Measurements from ENCODE around the gene ESPL1. TPM values are rescaled to one million over a fixed set of nuclear protein-coding genes. Genes with fewer than 3 reads are reported as not detected.

The ESPL1 gene
- total and polyA plus RNA-seq, 2 of the 13 experiments (the other 11 are each of a cell fraction or from before 2014, with no cell fraction given), result 5.8 to 11.5 TPM

GRCh38 chr12:53220694-53221202 lies 47.4 kb upstream of the ESPL1 start (continued):
- no peak for TF ChIP-seq ZBTB2 (CRISPR knock-in tag; IDR thresholded peaks at IDR 0.05; ENCODE audit: low read depth)
- no peak for TF ChIP-seq ZSCAN31 (CRISPR knock-in tag; IDR thresholded peaks at IDR 0.05; ENCODE audit: low read depth)
- no peak for TF ChIP-seq RFXAP (CRISPR knock-in tag; IDR thresholded peaks at IDR 0.05; ENCODE audit: borderline replicate concordance)
- no peak for TF ChIP-seq SRSF9 (IDR thresholded peaks at IDR 0.05; ENCODE audit: borderline replicate concordance, insufficient read depth, low read depth, low read length, poor library complexity, severe bottlenecking)
- no peak for TF ChIP-seq RBAK (CRISPR knock-in tag; IDR thresholded peaks at IDR 0.05)
- TF ChIP-seq ZIK1 (CRISPR knock-in tag; IDR thresholded peaks at IDR 0.05; ENCODE audit: borderline replicate concordance, low read depth), result no peak
- TF ChIP-seq ZNF337 (CRISPR knock-in tag; IDR thresholded peaks at IDR 0.05; ENCODE audit: borderline replicate concordance, low read depth), result no peak
- TF ChIP-seq TCF12 (IDR thresholded peaks at IDR 0.05), result no peak
- TF ChIP-seq TCF12 (CRISPR knock-in tag; IDR thresholded peaks at IDR 0.05), result no peak
- TF ChIP-seq FOXK1 (CRISPR knock-in tag; IDR thresholded peaks at IDR 0.05; ENCODE audit: borderline replicate concordance, low read depth), result no peak
- 0 out of 2 replicates have a peak, but pooled peaks have one; percentile 2 for TF ChIP-seq MXD1 (CRISPR knock-in tag; IDR thresholded peaks at IDR 0.05)
- TF ChIP-seq SUZ12 (IDR thresholded peaks at IDR 0.05; ENCODE audit: low read depth, low read length), result no peak
- TF ChIP-seq TMF1 (CRISPR knock-in tag; IDR thresholded peaks at IDR 0.05; ENCODE audit: low read depth), result no peak
- TF ChIP-seq ZNF430 (CRISPR knock-in tag; IDR thresholded peaks at IDR 0.05), result peak; percentile 57; the same call in 1 of the 2 replicates
- no peak for TF ChIP-seq SIN3B (IDR thresholded peaks at IDR 0.05; ENCODE audit: low read length)
- TF ChIP-seq PRDM10 (CRISPR knock-in tag; IDR thresholded peaks at IDR 0.05; ENCODE audit: low read depth), result peak; percentile 88
- no peak for TF ChIP-seq ZNF17 (CRISPR knock-in tag; IDR thresholded peaks at IDR 0.05)
- TF ChIP-seq ZNF557 (CRISPR knock-in tag; IDR thresholded peaks at IDR 0.05), result no peak
- TF ChIP-seq SPEN (CRISPR knock-in tag; IDR thresholded peaks at IDR 0.05; ENCODE audit: low read depth), result no peak
- no peak for TF ChIP-seq MNT (IDR thresholded peaks at IDR 0.05)
- no peak for TF ChIP-seq ZSCAN20 (CRISPR knock-in tag; IDR thresholded peaks at IDR 0.05; ENCODE audit: borderline replicate concordance)
- TF ChIP-seq IRF9 (CRISPR knock-in tag; IDR thresholded peaks at IDR 0.05; ENCODE audit: borderline replicate concordance), result no peak
- no peak for TF ChIP-seq ZNF382 (CRISPR knock-in tag; IDR thresholded peaks at IDR 0.05; ENCODE audit: borderline replicate concordance)

Data from HepG2 (cell line).